Peyer's patch (tissue), 4 donors: ENCODE data around the gene P3H4.

ENCODE experiments used
- CTCF ChIP-seq, 6 experiments: fragments of 450-650 bp in 4 of 6; fragments of 200-600 bp in 2 of 6; sonication (generic) in 1 of 6; IDR thresholded peaks; one replicate each; pipeline ENCODE4 v1.5.1; 2017 to 2019; ENCODE audit warnings: antibody characterized with exemption in 6 of 6, mild to moderate bottlenecking in 3 of 6, moderate library complexity in 1 of 6
- POLR2A ChIP-seq, 2 donors: fragments of 450-650 bp; IDR thresholded peaks; one replicate each; pipeline ENCODE4 v1.5.1; 2017; ENCODE audit warnings: antibody characterized with exemption in 2 of 2, mild to moderate bottlenecking in 2 of 2, moderate library complexity in 2 of 2

DNA sequence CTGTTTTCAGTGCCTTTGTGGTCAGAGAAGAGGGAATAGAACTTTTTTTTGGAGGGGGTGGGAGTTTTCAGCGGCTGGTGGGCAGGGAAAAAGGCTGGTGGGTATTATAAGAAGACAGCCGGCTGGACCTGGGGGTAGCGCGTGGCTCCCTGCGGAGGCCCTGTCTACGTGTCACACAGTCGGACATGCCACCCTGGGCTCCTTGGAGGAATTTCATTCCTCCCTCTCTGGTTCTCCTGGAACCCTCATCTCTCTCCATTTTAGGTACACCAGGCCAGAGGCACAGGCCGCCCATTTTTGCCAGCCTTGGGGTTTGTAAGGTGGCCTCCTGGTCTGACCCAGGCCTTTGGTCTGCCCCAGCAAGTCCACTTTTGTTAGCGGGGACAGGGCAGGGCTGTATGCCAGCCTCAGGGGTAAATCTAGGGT lies 2.0 kb upstream of the P3H4 start:
- TF ChIP-seq CTCF (IDR thresholded peaks at IDR 0.05) (no peak), POLR2A (IDR thresholded peaks at IDR 0.05) (no peak)
